Subcutaneous adipose tissue (tissue), 4 donors: Measurements from ENCODE around the gene LEMD2. TPM values are rescaled to one million over a fixed set of nuclear protein-coding genes. Genes with fewer than 3 reads are reported as not detected.

ENCODE experiments used
- CTCF ChIP-seq: fragments of 450-650 bp; IDR thresholded peaks from one replicate; pipeline ENCODE4 v1.5.1; 2016; ENCODE audit warnings: low read depth, mild to moderate bottlenecking, control low read depth, antibody characterized with exemption, moderate library complexity
- total RNA-seq, 4 donors: library from RNA; depleted of rRNA; stranded (reverse); fragments of >200 nt; gene quantifications; one replicate each; pipeline ENCODE4 v1.1.0, GENCODE V29; 2016

Gene LEMD2
- total RNA-seq, 4 donors from 2014 or later = 24.3 to 61.6 (median 40.0) TPM

DNA sequence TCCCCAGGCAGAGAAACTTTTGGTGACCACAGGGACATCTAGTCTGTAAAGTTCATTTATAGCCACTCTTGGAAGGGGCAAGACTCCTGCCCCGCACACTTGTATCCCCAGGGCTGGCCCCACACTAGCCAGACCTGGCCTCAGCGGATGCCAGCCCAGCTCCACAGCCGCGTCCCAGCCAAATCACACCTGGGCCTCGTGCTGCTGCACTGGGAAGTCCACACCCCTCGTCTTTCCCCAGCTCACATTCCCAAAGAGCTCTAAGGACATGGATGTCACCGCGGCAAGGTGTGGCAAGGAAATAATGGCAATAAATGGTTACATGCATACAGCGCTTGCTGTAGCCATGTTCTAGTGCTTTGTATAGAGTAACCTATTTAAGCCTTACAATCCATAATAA lies 50.8 kb downstream of the LEMD2 start:
- no peak for TF ChIP-seq CTCF

GRCh38 chr6:33737267-33738026 lies 51.5 kb downstream of the LEMD2 start:
- TF ChIP-seq CTCF = no peak

GRCh38 chr6:33735216-33735615 lies 53.7 kb downstream of the LEMD2 start:
- no peak for TF ChIP-seq CTCF

DNA sequence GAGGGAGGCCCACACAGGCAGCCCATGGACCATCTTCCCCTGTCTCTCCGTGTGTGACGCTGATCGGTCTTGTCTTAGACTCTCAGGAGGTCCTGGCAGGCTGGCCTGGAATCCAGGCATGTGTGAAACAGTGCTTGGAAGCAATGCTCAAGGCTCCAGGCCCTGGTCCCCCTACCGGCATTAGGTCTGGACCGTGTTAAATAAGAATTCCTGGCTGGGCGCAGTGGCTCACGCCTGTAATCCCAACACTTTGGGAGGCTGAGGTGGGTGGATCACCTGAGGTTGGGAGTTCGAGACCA lies 55.3 kb downstream of the LEMD2 start:
- TF ChIP-seq CTCF = no peak

DNA sequence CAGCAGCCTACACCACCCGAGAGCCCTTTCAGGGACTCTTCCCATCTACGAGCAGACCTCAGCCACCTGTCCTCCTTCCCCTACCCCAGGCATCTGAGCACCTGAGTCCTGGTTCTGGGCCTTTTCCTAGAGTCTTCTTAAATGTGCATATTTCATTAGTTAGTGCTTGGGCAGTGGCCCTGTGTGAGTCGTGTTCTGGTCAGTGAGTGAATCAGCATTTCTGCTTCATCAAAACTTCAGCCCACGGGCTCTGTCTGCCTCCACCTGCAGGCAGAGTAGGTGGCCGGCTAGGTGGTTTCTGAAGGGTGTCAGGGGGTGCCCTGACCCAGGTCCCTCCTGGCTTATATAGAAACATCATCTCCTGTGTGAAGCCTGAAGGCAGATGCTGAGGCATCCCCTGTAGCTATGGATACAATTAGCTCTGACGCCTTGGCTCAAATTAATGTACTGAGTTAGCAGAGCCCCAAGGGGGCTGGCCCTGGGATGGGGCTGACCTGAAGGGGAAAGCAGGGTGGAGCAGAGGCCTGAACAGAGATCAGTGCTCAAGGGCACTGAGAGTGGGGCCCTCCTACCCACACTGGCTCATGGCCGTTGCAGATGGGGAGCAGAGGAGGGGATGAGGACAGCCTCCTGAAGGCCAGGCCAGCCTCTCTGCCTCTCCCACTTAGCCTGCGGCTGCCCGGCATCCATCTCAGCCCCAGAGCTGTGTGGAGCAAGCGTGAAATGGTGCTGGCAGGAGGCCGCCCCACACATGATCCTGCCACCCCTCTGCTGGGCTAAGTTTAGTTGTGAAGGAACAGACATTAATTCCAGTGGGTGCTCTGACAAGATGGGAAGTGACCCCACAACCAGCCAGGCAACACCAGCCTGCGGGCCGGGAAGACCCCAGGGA lies 55.9 kb downstream of the LEMD2 start:
- TF ChIP-seq CTCF = no peak

DNA sequence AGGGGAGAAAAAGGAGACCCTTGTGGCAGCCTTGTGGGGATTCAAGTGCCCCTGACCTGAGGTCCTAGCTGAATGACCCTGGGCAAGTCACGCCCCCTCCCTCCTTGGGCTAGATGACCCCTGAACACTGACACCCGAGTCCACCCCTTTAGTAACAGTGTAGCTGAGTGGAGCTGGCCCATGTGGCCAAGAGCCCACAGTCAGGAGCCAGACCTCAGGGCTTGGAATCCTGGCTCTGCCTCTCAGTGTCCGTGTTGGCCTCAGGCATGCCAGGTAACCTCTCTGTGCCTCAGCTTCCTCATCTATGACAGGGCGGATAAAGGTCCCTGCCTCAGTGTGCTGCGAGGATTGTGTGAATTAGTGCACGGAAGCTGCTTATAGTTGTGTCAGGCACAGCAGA lies 56.5 kb downstream of the LEMD2 start:
- TF ChIP-seq CTCF = no peak

- no peak for TF ChIP-seq CTCF
Measured at GRCh38 chr6:33731751-33732282, 57.1 kb downstream of the LEMD2 start.
